K562 (cell line): ENCODE data around the gene SFRP2. TPM values are rescaled to one million over a fixed set of nuclear protein-coding genes. Genes with fewer than 3 reads are reported as not detected.
A peak's percentile ranks its signal among the peaks of the same experiment; 100 is the strongest.

Experiments
- CBFA2T3 ChIP-seq: fragments of 450-650 bp; IDR thresholded peaks from 2 replicates; pipeline ENCODE4 v1.6.1; 2017
- MAFF ChIP-seq: IDR thresholded peaks from 2 replicates; pipeline ENCODE4 v1.6.1; 2012; ENCODE audit warnings: low read length, improper control_type of control experiment
- MIER1 ChIP-seq: fragments of 450-650 bp; IDR thresholded peaks from 2 replicates; pipeline ENCODE4 v1.6.1; 2016; ENCODE audit warnings: antibody characterized with exemption, mild to moderate bottlenecking, low read depth
- NFE2 ChIP-seq: IDR thresholded peaks from 2 replicates; pipeline ENCODE4 v1.6.1; 2014; ENCODE audit warnings: antibody characterized with exemption, low read depth
- PML ChIP-seq: IDR thresholded peaks from 2 replicates; pipeline ENCODE4 v1.6.1; 2012; ENCODE audit warnings: low read length, inconsistent platforms
- TEAD4 ChIP-seq, 2 experiments: sonication (generic) in 1 of 2; formaldehyde crosslinking in 1 of 2; IDR thresholded peaks; 2 replicates each; pipeline versions ENCODE4 v1.6.1 to v1.8.0; 2012 to 2022; ENCODE audit warnings: borderline replicate concordance in 1 of 2, inconsistent platforms in 1 of 2, low read length in 1 of 2, mild to moderate bottlenecking in 1 of 2, missing genetic modification reagents in 1 of 2
- ZNF707 ChIP-seq: fragments of 250-450 bp; sonication (Bioruptor Pico); conservative IDR thresholded peaks from 2 replicates; pipeline ENCODE4 v1.8.0; 2022; ENCODE audit warnings: inconsistent platforms, mild to moderate bottlenecking, moderate library complexity
- polyA plus RNA-seq, 8 experiments: library from polyadenylated mRNA; depleted of rRNA in 4 of 8; stranded (reverse) in 5 of 8; unstranded in 3 of 8; fragments of >200 nt; fragmentation: Nextera tagmentation in 2 of 8; fragmentation: Illumina TruSeq in 1 of 8; extraction: Ambion mirVana in 2 of 8; extraction: Trizol in 1 of 8; gene quantifications; 2 replicates each; pipeline versions ENCODE4 v1.2.1 to v1.2.3, GENCODE V29; 2011 to 2014; ENCODE audit warnings: inconsistent platforms in 1 of 8, missing spikeins in 1 of 8
- total RNA-seq, 7 experiments: library from RNA; depleted of rRNA in 6 of 7; stranded (reverse); fragments of >200 nt in 6 of 7; fragmentation: Illumina TruSeq in 2 of 7; extraction: Trizol in 2 of 7; gene quantifications; 2 replicates each; pipeline versions ENCODE4 v1.2.1 to v1.2.3, GENCODE V29; 2011 to 2021; ENCODE audit warnings: low replicate concordance in 1 of 7
- TF ChIP-seq, protein P1 (sequence below): fragments of 250-450 bp; sonication (Bioruptor Pico); IDR thresholded peaks from 2 replicates; pipeline ENCODE4 v1.4.0; 2020; ENCODE audit warnings: borderline replicate concordance
- TF ChIP-seq, protein P2 (sequence below): fragments of 450-650 bp; IDR thresholded peaks from 2 replicates; pipeline ENCODE4 v1.6.1; 2014; ENCODE audit warnings: low read depth, mild to moderate bottlenecking, moderate library complexity, borderline replicate concordance
- TF ChIP-seq, protein P3 (sequence below): fragments of 250-450 bp; sonication (Bioruptor Pico); IDR thresholded peaks from 2 replicates; pipeline ENCODE4 v1.4.0; 2020; ENCODE audit warnings: mild to moderate bottlenecking, moderate library complexity
- TF ChIP-seq, protein P4 (sequence below): sonication (generic); formaldehyde crosslinking; IDR thresholded peaks from 2 replicates; pipeline ENCODE4 v1.8.0; 2022; ENCODE audit warnings: mild to moderate bottlenecking, missing genetic modification reagents
- TF ChIP-seq, protein P5 (sequence below): fragments of 250-450 bp; sonication (Bioruptor Pico); IDR thresholded peaks from 2 replicates; pipeline ENCODE4 v1.8.0; 2021; ENCODE audit warnings: moderate library complexity, mild to moderate bottlenecking, inconsistent platforms
- TF ChIP-seq, protein P6 (sequence below): fragments of 150-350 bp; conservative IDR thresholded peaks from 2 replicates; pipeline ENCODE4 v1.6.1; 2014; ENCODE audit warnings: low read length
- TF ChIP-seq, protein P7 (sequence below), 2 experiments: fragments of 450-650 bp; IDR thresholded peaks; 2 replicates each; pipeline ENCODE4 v1.6.1; 2016

Gene SFRP2
- total and polyA plus RNA-seq, 9 of the 15 experiments (the other 6 are each of a cell fraction or from before 2014, with no cell fraction given): 0.29 TPM; not detected in 8

DNA sequence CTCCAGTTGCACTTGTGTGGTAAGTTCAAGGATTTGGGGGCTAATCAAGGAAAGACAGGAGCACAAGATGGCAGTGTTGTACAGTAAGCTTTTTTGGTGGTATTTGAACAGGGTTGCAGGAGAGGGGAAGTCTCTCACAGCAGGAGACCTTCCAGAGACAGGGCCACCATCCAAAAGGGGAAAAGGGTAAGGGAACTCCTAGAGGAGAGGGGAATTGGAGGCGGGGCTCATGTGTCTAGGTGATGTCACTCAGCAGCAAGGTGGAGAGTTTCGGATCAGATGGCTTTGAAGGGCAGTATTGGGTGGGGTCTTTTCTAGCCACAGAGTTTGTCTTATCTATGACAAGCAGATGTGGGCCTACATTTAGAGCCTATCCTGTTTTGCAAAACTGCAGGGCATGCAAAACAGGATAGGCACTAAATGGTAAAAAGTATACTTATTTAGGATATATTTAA lies 15.6 kb downstream of the SFRP2 start (continued):
- TF ChIP-seq, protein P1, sequence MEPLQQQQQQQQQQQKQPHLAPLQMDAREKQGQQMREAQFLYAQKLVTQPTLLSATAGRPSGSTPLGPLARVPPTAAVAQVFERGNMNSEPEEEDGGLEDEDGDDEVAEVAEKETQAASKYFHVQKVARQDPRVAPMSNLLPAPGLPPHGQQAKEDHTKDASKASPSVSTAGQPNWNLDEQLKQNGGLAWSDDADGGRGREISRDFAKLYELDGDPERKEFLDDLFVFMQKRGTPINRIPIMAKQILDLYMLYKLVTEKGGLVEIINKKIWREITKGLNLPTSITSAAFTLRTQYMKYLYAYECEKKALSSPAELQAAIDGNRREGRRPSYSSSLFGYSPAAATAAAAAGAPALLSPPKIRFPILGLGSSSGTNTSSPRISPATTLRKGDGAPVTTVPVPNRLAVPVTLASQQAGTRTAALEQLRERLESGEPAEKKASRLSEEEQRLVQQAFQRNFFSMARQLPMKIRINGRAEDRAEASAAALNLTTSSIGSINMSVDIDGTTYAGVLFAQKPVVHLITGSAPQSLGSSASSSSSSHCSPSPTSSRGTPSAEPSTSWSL (CRISPR knock-in tag): no peak
- TF ChIP-seq PML (peak; percentile 86), CBFA2T3 (peak; percentile 91), TEAD4 (IDR thresholded peaks at IDR 0.05; ENCODE audit: low read length) (peak; percentile 93), TEAD4 (CRISPR knock-in tag; IDR thresholded peaks at IDR 0.05; ENCODE audit: borderline replicate concordance) (no peak), NFE2 (0 out of 2 replicates have a peak, but pooled peaks have one; percentile 2), ZNF707 (CRISPR knock-in tag) (no peak), MAFF (peak; percentile 25; the same call in 1 of the 2 replicates), MIER1 (no peak)
- TF ChIP-seq, protein P2, sequence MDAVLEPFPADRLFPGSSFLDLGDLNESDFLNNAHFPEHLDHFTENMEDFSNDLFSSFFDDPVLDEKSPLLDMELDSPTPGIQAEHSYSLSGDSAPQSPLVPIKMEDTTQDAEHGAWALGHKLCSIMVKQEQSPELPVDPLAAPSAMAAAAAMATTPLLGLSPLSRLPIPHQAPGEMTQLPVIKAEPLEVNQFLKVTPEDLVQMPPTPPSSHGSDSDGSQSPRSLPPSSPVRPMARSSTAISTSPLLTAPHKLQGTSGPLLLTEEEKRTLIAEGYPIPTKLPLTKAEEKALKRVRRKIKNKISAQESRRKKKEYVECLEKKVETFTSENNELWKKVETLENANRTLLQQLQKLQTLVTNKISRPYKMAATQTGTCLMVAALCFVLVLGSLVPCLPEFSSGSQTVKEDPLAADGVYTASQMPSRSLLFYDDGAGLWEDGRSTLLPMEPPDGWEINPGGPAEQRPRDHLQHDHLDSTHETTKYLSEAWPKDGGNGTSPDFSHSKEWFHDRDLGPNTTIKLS: no peak
- TF ChIP-seq, protein P3, sequence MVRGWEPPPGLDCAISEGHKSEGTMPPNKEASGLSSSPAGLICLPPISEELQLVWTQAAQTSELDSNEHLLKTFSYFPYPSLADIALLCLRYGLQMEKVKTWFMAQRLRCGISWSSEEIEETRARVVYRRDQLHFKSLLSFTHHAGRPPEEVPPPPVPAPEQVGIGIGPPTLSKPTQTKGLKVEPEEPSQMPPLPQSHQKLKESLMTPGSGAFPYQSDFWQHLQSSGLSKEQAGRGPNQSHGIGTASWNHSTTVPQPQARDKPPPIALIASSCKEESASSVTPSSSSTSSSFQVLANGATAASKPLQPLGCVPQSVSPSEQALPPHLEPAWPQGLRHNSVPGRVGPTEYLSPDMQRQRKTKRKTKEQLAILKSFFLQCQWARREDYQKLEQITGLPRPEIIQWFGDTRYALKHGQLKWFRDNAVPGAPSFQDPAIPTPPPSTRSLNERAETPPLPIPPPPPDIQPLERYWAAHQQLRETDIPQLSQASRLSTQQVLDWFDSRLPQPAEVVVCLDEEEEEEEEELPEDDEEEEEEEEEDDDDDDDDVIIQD (CRISPR knock-in tag): no peak
- TF ChIP-seq, protein P4, sequence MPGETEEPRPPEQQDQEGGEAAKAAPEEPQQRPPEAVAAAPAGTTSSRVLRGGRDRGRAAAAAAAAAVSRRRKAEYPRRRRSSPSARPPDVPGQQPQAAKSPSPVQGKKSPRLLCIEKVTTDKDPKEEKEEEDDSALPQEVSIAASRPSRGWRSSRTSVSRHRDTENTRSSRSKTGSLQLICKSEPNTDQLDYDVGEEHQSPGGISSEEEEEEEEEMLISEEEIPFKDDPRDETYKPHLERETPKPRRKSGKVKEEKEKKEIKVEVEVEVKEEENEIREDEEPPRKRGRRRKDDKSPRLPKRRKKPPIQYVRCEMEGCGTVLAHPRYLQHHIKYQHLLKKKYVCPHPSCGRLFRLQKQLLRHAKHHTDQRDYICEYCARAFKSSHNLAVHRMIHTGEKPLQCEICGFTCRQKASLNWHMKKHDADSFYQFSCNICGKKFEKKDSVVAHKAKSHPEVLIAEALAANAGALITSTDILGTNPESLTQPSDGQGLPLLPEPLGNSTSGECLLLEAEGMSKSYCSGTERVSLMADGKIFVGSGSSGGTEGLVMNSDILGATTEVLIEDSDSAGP: no peak
- TF ChIP-seq, protein P5, sequence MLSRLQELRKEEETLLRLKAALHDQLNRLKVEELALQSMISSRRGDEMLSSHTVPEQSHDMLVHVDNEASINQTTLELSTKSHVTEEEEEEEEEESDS (CRISPR knock-in tag): no peak
- TF ChIP-seq, protein P6, sequence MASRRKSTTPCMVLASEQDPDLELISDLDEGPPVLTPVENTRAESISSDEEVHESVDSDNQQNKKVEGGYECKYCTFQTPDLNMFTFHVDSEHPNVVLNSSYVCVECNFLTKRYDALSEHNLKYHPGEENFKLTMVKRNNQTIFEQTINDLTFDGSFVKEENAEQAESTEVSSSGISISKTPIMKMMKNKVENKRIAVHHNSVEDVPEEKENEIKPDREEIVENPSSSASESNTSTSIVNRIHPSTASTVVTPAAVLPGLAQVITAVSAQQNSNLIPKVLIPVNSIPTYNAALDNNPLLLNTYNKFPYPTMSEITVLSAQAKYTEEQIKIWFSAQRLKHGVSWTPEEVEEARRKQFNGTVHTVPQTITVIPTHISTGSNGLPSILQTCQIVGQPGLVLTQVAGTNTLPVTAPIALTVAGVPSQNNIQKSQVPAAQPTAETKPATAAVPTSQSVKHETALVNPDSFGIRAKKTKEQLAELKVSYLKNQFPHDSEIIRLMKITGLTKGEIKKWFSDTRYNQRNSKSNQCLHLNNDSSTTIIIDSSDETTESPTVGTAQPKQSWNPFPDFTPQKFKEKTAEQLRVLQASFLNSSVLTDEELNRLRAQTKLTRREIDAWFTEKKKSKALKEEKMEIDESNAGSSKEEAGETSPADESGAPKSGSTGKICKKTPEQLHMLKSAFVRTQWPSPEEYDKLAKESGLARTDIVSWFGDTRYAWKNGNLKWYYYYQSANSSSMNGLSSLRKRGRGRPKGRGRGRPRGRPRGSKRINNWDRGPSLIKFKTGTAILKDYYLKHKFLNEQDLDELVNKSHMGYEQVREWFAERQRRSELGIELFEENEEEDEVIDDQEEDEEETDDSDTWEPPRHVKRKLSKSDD: no peak
- TF ChIP-seq, protein P7, sequence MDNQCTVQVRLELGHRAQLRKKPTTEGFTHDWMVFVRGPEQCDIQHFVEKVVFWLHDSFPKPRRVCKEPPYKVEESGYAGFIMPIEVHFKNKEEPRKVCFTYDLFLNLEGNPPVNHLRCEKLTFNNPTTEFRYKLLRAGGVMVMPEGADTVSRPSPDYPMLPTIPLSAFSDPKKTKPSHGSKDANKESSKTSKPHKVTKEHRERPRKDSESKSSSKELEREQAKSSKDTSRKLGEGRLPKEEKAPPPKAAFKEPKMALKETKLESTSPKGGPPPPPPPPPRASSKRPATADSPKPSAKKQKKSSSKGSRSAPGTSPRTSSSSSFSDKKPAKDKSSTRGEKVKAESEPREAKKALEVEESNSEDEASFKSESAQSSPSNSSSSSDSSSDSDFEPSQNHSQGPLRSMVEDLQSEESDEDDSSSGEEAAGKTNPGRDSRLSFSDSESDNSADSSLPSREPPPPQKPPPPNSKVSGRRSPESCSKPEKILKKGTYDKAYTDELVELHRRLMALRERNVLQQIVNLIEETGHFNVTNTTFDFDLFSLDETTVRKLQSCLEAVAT (IDR thresholded peaks at IDR 0.05): peak in 1 of 2 experiments; percentile 62; a peak in 1 of 4 replicates
